H1 (cell line): ENCODE data around the gene UBE2J1. TPM values are rescaled to one million over a fixed set of nuclear protein-coding genes. Genes with fewer than 3 reads are reported as not detected.

Source experiments
- CTCF ChIA-PET: fragments of 300-600 bp; sonication (Branson Sonifier 250); formaldehyde crosslinking; loops from one replicate; lab custom pipeline; 2021; ENCODE audit not compliant: partially characterized antibody; lab: Charles Lee
- POLR2A ChIA-PET: fragments of 300-600 bp; sonication (Branson Sonifier 250); formaldehyde crosslinking; loops from one replicate; lab custom pipeline; 2021; ENCODE audit warnings: inconsistent platforms; ENCODE audit not compliant: partially characterized antibody; lab: Charles Lee
- DNase-seq, 2 experiments: peaks; one replicate each; pipeline versions ENCODE4 v3.0.0 to v3.0.0-alpha.2; 2010 to 2022; ENCODE audit warnings: low spot score in 2 of 2, low read depth in 1 of 2, mixed read lengths in 1 of 2
- FAIRE-seq: peaks from 2 replicates; lab custom pipeline; 2011; peaks lifted over from hg19 to GRCh38; lab: Jason Lieb, UNC
- H2AFZ ChIP-seq: 2 replicates; pipeline ENCODE4 v1.8.1; 2012; ENCODE audit warnings: low read length, inconsistent platforms
- H2AK5ac ChIP-seq: 2 replicates; pipeline ENCODE4 v1.6.1; 2013; ENCODE audit warnings: low read depth, low read length
- H2BK120ac ChIP-seq: replicated peaks from 2 replicates; pipeline ENCODE3; 2013; ENCODE audit warnings: low read depth, low read length, inconsistent platforms
- H2BK12ac ChIP-seq: 2 replicates; pipeline ENCODE4 v1.6.1; 2013; ENCODE audit warnings: low read depth, low read length
- H2BK15ac ChIP-seq: 2 replicates; pipeline ENCODE4 v1.6.1; 2013; ENCODE audit warnings: low read length
- H2BK20ac ChIP-seq: 2 replicates; pipeline ENCODE4 v1.6.1; 2013; ENCODE audit warnings: low read length
- H2BK5ac ChIP-seq: 2 replicates; pipeline ENCODE4 v1.6.1; 2013; ENCODE audit warnings: low read depth, low read length
- H3K14ac ChIP-seq: 2 replicates; pipeline ENCODE4 v1.6.1; 2013; ENCODE audit warnings: inconsistent platforms; ENCODE audit not compliant: insufficient read length
- H3K18ac ChIP-seq: 2 replicates; pipeline ENCODE4 v1.6.1; 2013; ENCODE audit warnings: low read length; ENCODE audit errors: extremely low read depth
- H3K23ac ChIP-seq: 2 replicates; pipeline ENCODE4 v1.6.1; 2013; ENCODE audit warnings: inconsistent platforms; ENCODE audit not compliant: insufficient read length
- H3K23me2 ChIP-seq: 2 replicates; pipeline ENCODE4 v1.6.1; 2013; ENCODE audit warnings: low read depth, low read length
- H3K27ac ChIP-seq: 2 replicates; pipeline ENCODE4 v1.6.1; 2011; ENCODE audit warnings: low read depth, low read length, inconsistent platforms
- H3K27me3 ChIP-seq, 4 experiments: replicated peaks in 1 of 4; 1 replicate in 1 of 4; 2 replicates in 3 of 4; pipeline versions ENCODE4 v1.6.1 to v1.8.1; 2011 to 2013; ENCODE audit warnings: low read length in 3 of 4, mild to moderate bottlenecking in 3 of 4, inconsistent platforms in 2 of 4, mixed read lengths in 2 of 4, moderate library complexity in 1 of 4; ENCODE audit not compliant: control insufficient read depth in 3 of 4, insufficient read depth in 3 of 4; ENCODE audit errors: extremely low read depth in 1 of 4
- H3K36me3 ChIP-seq, 4 experiments: 2 replicates each; pipeline versions ENCODE4 v1.6.1 to v1.8.1; 2011 to 2013; ENCODE audit warnings: mild to moderate bottlenecking in 4 of 4, low read length in 3 of 4, moderate library complexity in 2 of 4, control low read depth in 1 of 4, inconsistent platforms in 1 of 4; ENCODE audit not compliant: insufficient read depth in 4 of 4, control insufficient read depth in 2 of 4
- H3K4ac ChIP-seq: replicated peaks from 2 replicates; pipeline ENCODE3; 2013; ENCODE audit warnings: low read length, low read depth, mixed read lengths, inconsistent platforms; ENCODE audit not compliant: insufficient read length
- H3K4me1 ChIP-seq, 4 experiments: replicated peaks in 1 of 4; 1 replicate in 1 of 4; 2 replicates in 3 of 4; pipeline versions ENCODE4 v1.6.1 to v1.8.1; 2011 to 2013; ENCODE audit warnings: low read length in 3 of 4, inconsistent platforms in 2 of 4, mixed read lengths in 1 of 4; ENCODE audit not compliant: insufficient read depth in 4 of 4, control insufficient read depth in 3 of 4
- H3K4me2 ChIP-seq, 2 experiments: 2 replicates each; pipeline versions ENCODE4 v1.6.1 to v1.8.1; 2011 to 2013; ENCODE audit warnings: low read depth in 2 of 2, low read length in 2 of 2, control low read depth in 1 of 2, inconsistent platforms in 1 of 2, mild to moderate bottlenecking in 1 of 2; ENCODE audit not compliant: insufficient read depth in 1 of 2
- H3K4me3 ChIP-seq, 4 experiments: fragments of 200-600, 300-600 bp in 1 of 4; sonication (generic), shearing (Covaris generic), sonication (Bioruptor Twin) in 1 of 4; 2 replicates each; pipeline versions ENCODE4 v1.5.1 to v1.8.1; 2011 to 2016; ENCODE audit warnings: low read length in 4 of 4, low read depth in 3 of 4, control low read depth in 2 of 4, inconsistent platforms in 2 of 4, mild to moderate bottlenecking in 2 of 4, mixed read lengths in 1 of 4, moderate library complexity in 1 of 4; ENCODE audit not compliant: insufficient read depth in 2 of 4; ENCODE audit errors: extremely low read depth in 1 of 4
- H3K56ac ChIP-seq: replicated peaks from 2 replicates; pipeline ENCODE3; 2013; ENCODE audit warnings: low read depth, mild to moderate bottlenecking, mixed read lengths, low read length, inconsistent platforms; ENCODE audit not compliant: insufficient read length
- H3K79me1 ChIP-seq: 2 replicates; pipeline ENCODE4 v1.6.1; 2013; ENCODE audit warnings: low read depth, low read length, control low read depth
- H3K79me2 ChIP-seq, 2 experiments: 2 replicates each; pipeline versions ENCODE4 v1.6.1 to v1.8.1; 2012 to 2013; ENCODE audit warnings: low read length in 2 of 2, mild to moderate bottlenecking in 2 of 2, inconsistent platforms in 1 of 2; ENCODE audit not compliant: insufficient read depth in 2 of 2, control insufficient read depth in 1 of 2
- H3K9ac ChIP-seq, 4 experiments: replicated peaks in 1 of 4; 1 replicate in 1 of 4; 2 replicates in 3 of 4; pipeline versions ENCODE4 v1.6.1 to v1.8.1; 2011 to 2013; ENCODE audit warnings: low read depth in 3 of 4, low read length in 3 of 4, control low read depth in 2 of 4, mild to moderate bottlenecking in 2 of 4, moderate library complexity in 2 of 4, inconsistent platforms in 1 of 4; ENCODE audit errors: extremely low read depth in 1 of 4
- H3K9me3 ChIP-seq, 2 experiments: 2 replicates each; pipeline versions ENCODE4 v1.6.1 to v1.8.1; 2012 to 2013; ENCODE audit warnings: mild to moderate bottlenecking in 2 of 2, moderate library complexity in 2 of 2, control low read depth in 1 of 2, inconsistent platforms in 1 of 2, low read depth in 1 of 2, low read length in 1 of 2, mixed read lengths in 1 of 2; ENCODE audit not compliant: insufficient read depth in 2 of 2
- H4K20me1 ChIP-seq, 2 experiments: replicated peaks in 1 of 2; 2 replicates each; pipeline versions ENCODE3 to v1.8.1; 2011 to 2013; ENCODE audit warnings: inconsistent platforms in 2 of 2, low read length in 2 of 2, mild to moderate bottlenecking in 1 of 2; ENCODE audit not compliant: insufficient read depth in 2 of 2, control insufficient read depth in 1 of 2
- H4K5ac ChIP-seq: 2 replicates; pipeline ENCODE4 v1.6.1; 2013; ENCODE audit warnings: low read length, low read depth, mixed read lengths, inconsistent platforms; ENCODE audit not compliant: insufficient read length
- H4K8ac ChIP-seq: 2 replicates; pipeline ENCODE4 v1.8.0; 2013; ENCODE audit warnings: mild to moderate bottlenecking, moderate library complexity, low read length, inconsistent platforms; ENCODE audit not compliant: insufficient read depth; ENCODE audit errors: extremely low read depth
- H4K91ac ChIP-seq: replicated peaks from 2 replicates; pipeline ENCODE3; 2013; ENCODE audit warnings: low read length, mixed read lengths, inconsistent platforms; ENCODE audit not compliant: insufficient read length
- EGR1 ChIP-seq: IDR thresholded peaks from 2 replicates; pipeline ENCODE4 v1.6.1; 2011; ENCODE audit warnings: low read depth, low read length, borderline replicate concordance
- WGBS, 2 experiments: shearing (Covaris generic) in 1 of 2; methylation state at CpG; one replicate each; pipeline versions ENCODE4 v1.1.6 to v1.1.7; 2013 to 2015; ENCODE audit warnings: low lambda C conversion rate in 2 of 2, mixed read lengths in 2 of 2, inconsistent platforms in 1 of 2, low coverage in 1 of 2, missing lambda C conversion rate in 1 of 2; ENCODE audit not compliant: insufficient replicate concordance in 2 of 2, insufficient coverage in 1 of 2, insufficient read length in 1 of 2; ENCODE audit errors: extremely low coverage in 1 of 2, missing lambda C conversion rate in 1 of 2; 5-methylcytosine and 5-hydroxymethylcytosine counted together
- polyA plus RNA-seq, 7 experiments: library from polyadenylated mRNA; depleted of rRNA in 3 of 7; stranded (reverse) in 5 of 7; unstranded in 2 of 7; fragments of >200 nt in 5 of 7; fragments of 200-250 nt in 2 of 7; gene quantifications; 1 replicate in 5 of 7; 2 replicates in 1 of 7; 4 replicates in 1 of 7; pipeline versions ENCODE4 v1.2.1 to v1.2.3, GENCODE V29; 2011 to 2013; ENCODE audit warnings: missing spikeins in 2 of 7, mixed read lengths in 2 of 7
- total RNA-seq: library from RNA; stranded (reverse); fragmentation: NEBNext Ultra II Directional; extraction: Animal tissue kit (Norgen Biotek cat#: 25700); gene quantifications from 2 replicates; pipeline ENCODE4 v1.2.1, GENCODE V29; 2021

The UBE2J1 gene
- total and polyA plus RNA-seq, 2 of the 8 experiments (the other 6 are each of a cell fraction or from before 2014, with no cell fraction given) = 8.5 to 15.2 TPM

- CTCF ChIA-PET = interaction anchor here (1.5 to 6.4 kb wide), 5 partner anchors 9 to 20 kb away, joined by 6 to 26 read pairs (median 14); no protein-coding TSS in a partner anchor
- H3K27me3 ChIP-seq = no peaks in the 10 kb centered on the region
- POLR2A ChIA-PET = no interaction called here
Observed at GRCh38 chr6:89290401-89291155, 61.9 kb downstream of the UBE2J1 start.

More at GRCh38 chr6:89290401-89291155, 61.9 kb downstream of the UBE2J1 start:
- Histone ChIP-seq H2BK5ac (no peak overlapping the region), H3K9ac (no peak overlapping the region), H3K27ac (no peak overlapping the region), H3K23me2 (no peaks in the 10 kb centered on the region), H2BK15ac (no peak overlapping the region), H3K56ac (no peak overlapping the region), H3K23ac (no peak overlapping the region), H2BK20ac (no peak overlapping the region), H4K20me1 (no peaks in the 10 kb centered on the region), H2AK5ac (no peak overlapping the region), H3K79me1 (no peaks in the 10 kb centered on the region), H3K4me3 (no peak overlapping the region), H3K9me3 (no peaks in the 10 kb centered on the region), H2BK120ac (no peak overlapping the region), H3K36me3 (no peaks in the 10 kb centered on the region), H3K4ac (no peak overlapping the region), H3K79me2 (no peaks in the 10 kb centered on the region), H2AFZ (no peak overlapping the region), H4K8ac (no peak overlapping the region), H3K18ac (no peak overlapping the region), H3K14ac (no peak overlapping the region), H4K5ac (no peak overlapping the region), H4K91ac (no peak overlapping the region), H3K4me2 (no peak overlapping the region), H3K4me1 (peaks cover 0 to 5% (median under 1%) of the 10 kb centered on the region in 4 experiments; a peak in 4 of 7 replicates), H2BK12ac (no peak overlapping the region)
- no peak for DNase-seq
- 91% methylated on average over 13 of the region's 13 CpGs; no CpG with 5 or more reads in 1 of the 2 experiments for WGBS, 2 experiments
- FAIRE-seq = no peak
- TF ChIP-seq EGR1 = no peak
